Activated T-cell treated with anti-CD3 and anti-CD28 coated beads for 48 hours (primary cell): ENCODE measurements around the gene ARHGAP26.

Experiments used
- DNase-seq: peaks from one replicate; pipeline ENCODE4 v3.0.0-alpha.2; 2020; ENCODE audit warnings: low read depth

Gene ARHGAP26

GRCh38 chr5:143145243-143146160 is 375.3 kb downstream of the ARHGAP26 start:
- no peak for DNase-seq

- no peak for DNase-seq
These were observed 376.0 kb downstream of the ARHGAP26 start for GRCh38 chr5:143146161-143146560.

GRCh38 chr5:143147383-143147782 is 377.2 kb downstream of the ARHGAP26 start:
- no peak for DNase-seq

- DNase-seq = no peak
These were observed 377.7 kb downstream of the ARHGAP26 start for GRCh38 chr5:143147902-143148301.

- no peak for DNase-seq
These were observed 378.6 kb downstream of the ARHGAP26 start for GRCh38 chr5:143148771-143149170.

GRCh38 chr5:143149759-143150158 is 379.6 kb downstream of the ARHGAP26 start:
- DNase-seq = no peak

- DNase-seq = no peak
These were observed 381.0 kb downstream of the ARHGAP26 start for GRCh38 chr5:143151056-143151700.

GRCh38 chr5:143152445-143152844 is 382.3 kb downstream of the ARHGAP26 start:
- no peak for DNase-seq

GRCh38 chr5:143153332-143154119 is 383.3 kb downstream of the ARHGAP26 start:
- DNase-seq = no peak

GRCh38 chr5:143154510-143155370 is 384.6 kb downstream of the ARHGAP26 start:
- DNase-seq = no peak

- DNase-seq = no peak
These were observed 385.3 kb downstream of the ARHGAP26 start for GRCh38 chr5:143155455-143155854.

GRCh38 chr5:143156086-143156485 is 385.9 kb downstream of the ARHGAP26 start:
- DNase-seq = no peak

GRCh38 chr5:143156572-143156971 is 386.4 kb downstream of the ARHGAP26 start:
- DNase-seq = no peak

- no peak for DNase-seq
These were observed 388.9 kb downstream of the ARHGAP26 start for GRCh38 chr5:143159031-143159430.

- no peak for DNase-seq
These were observed 391.8 kb downstream of the ARHGAP26 start for GRCh38 chr5:143161885-143162540.

GRCh38 chr5:143162810-143163209 is 392.6 kb downstream of the ARHGAP26 start:
- no peak for DNase-seq

GRCh38 chr5:143164557-143164956 is 394.4 kb downstream of the ARHGAP26 start:
- DNase-seq = no peak

- DNase-seq = no peak
These were observed 395.1 kb downstream of the ARHGAP26 start for GRCh38 chr5:143165049-143165880.

GRCh38 chr5:143166090-143166489 is 395.9 kb downstream of the ARHGAP26 start:
- DNase-seq = no peak
